GM12874 (cell line): ENCODE measurements around the gene ABCB8.

Experiments used
- TF ChIP-seq, protein P1 (sequence below): IDR thresholded peaks from 2 replicates; pipeline ENCODE4 v1.5.1; 2011; ENCODE audit warnings: low read depth, mild to moderate bottlenecking, control low read depth, low read length, moderate library complexity; ENCODE audit not compliant: insufficient read depth

ABCB8 gene

DNA sequence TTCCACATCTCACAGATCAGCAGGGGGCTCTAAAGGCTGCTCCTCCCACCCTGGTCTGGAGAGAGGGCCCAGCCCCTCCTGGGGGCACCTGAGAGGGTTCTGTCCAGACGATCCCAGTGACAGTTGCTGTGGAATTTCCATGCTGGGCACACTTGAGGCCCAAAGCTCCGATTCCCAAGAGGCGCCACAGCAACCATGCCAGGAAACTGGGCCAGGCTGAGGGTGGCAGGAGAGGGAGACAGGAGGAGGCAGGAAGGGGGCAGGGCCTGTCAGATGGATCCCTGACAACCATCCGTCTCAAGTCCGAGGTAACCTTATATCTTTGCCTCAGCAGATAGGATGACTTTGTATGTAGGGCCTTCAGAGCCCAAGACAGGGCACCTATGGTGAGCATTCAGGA lies 41.7 kb upstream of the ABCB8 start:
- TF ChIP-seq, protein P1, sequence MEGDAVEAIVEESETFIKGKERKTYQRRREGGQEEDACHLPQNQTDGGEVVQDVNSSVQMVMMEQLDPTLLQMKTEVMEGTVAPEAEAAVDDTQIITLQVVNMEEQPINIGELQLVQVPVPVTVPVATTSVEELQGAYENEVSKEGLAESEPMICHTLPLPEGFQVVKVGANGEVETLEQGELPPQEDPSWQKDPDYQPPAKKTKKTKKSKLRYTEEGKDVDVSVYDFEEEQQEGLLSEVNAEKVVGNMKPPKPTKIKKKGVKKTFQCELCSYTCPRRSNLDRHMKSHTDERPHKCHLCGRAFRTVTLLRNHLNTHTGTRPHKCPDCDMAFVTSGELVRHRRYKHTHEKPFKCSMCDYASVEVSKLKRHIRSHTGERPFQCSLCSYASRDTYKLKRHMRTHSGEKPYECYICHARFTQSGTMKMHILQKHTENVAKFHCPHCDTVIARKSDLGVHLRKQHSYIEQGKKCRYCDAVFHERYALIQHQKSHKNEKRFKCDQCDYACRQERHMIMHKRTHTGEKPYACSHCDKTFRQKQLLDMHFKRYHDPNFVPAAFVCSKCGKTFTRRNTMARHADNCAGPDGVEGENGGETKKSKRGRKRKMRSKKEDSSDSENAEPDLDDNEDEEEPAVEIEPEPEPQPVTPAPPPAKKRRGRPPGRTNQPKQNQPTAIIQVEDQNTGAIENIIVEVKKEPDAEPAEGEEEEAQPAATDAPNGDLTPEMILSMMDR: no peak

DNA sequence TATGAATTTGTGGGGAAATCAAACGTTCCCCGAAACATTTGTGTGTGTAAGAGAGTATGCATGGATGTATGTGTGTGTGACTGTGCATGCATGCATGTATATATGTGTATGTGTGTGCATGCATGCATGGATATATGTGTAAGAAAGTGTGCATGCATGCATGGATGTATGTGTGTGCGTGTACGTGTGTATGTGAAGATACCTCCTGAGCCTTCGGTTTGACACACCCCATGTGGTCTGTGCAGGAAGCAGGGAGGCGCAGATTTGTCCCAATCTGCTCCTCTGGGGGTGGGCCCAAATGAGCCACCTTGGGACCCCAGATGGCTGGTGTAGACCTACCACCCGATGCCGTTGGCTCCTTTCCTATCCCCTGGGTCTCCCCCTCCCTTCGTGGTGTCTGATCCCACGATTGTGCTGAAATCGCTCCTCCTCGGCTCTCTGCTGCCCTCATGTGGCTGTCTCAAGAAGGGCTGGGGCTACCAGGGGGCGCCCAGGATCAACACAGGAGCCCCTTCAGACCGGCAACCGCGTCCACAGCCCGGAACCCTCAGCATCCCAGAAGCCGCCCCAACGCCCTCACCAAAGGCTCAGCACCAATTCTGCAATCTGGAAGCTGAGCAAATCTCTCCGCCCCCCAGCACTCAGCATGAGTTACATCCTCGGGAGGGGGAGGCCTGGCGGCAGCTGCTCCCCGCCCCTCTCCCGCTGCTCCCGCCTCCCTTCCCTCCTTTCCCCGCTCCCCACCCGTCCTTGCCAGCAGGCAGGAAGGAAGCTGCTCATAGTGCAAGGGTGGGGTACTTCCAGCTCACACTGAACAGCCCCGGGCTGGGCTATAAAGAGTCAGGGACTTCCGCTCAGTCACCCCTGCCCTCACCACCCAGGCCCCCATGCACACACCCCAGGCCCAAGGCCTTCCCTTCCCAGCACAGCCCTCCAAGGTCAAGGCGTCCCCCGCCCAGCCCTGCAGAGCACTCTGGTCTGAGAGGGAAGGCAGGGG lies 39.7 kb upstream of the ABCB8 start:
- TF ChIP-seq, protein P1: peak; percentile 81

DNA sequence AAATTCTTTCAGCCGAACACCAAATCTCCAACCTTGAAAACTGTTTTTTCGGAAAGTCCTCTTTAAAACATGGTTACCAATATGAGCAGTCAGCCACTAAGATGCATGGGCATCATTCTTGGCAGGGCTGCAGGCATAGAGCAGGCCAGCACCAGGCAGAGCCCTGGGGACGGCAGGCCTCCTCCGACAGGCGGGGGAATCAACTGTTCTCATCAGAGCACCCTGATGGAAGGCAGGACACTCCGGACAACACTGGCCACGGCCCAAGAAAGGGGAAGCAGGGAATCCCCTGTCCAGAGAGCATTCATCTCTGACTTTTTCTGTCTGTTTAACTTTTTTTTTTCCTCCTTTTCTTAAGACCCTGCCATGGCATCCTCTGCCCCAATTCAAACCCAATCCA lies 38.8 kb upstream of the ABCB8 start:
- TF ChIP-seq, protein P1: no peak

DNA sequence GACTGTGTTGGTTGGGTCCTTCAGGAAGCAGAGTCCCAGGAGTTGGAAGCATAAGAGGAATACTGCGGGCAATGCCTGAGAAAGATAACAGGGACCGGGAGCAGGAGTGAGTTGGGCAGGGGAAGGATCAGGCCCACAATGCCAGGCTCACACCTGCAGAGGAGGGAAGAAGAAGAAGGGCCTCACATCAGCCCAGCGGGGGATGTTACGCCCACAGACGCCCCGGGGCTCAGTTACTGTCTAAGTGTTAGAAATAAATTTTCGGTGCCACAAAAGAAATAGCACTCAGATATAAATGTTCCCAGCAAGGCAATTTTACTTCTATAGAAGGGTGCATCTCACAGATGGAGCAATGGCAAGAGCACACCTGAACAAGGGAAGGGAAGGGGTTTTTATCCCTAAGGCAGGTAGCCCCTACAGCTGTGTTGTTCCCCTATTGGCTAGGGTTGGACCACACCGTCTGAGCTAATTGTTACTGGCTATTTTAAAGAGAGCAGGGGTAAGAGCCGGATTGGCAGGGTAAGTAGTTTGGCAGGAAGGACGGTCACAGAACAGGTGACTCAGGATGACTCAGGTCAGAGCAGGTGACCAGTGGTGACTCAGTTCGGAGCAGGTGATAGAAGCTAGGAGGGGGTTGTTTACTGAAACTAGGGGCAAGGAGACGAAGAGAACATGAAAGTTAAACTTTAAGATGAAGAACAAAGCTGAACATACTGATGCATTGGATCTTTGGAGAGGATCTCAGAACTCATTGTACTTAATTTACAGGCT lies 37.6 kb upstream of the ABCB8 start, which contains the start of gene NOS3:
TSS of gene NOS3 (plus strand) at position 602 of the 771 bp plus-strand sequence. CDS start 2,787 bp downstream, outside the sequence.
- TF ChIP-seq, protein P1: no peak

DNA sequence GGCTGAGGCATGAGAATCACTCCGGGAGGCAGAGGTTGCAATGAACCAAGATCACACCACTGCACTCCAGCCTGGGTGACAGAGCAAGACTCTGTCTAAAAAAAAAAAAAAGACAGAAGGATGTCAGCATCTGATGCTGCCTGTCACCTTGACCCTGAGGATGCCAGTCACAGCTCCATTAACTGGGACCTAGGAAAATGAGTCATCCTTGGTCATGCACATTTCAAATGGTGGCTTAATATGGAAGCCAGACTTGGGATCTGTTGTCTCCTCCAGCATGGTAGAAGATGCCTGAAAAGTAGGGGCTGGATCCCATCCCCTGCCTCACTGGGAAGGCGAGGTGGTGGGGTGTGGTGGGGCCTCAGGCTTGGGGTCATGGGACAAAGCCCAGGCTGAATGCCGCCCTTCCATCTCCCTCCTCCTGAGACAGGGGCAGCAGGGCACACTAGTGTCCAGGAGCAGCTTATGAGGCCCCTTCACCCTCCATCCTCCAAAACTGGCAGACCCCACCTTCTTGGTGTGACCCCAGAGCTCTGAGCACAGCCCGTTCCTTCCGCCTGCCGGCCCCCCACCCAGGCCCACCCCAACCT lies 36.1 kb upstream of the ABCB8 start:
- TF ChIP-seq, protein P1: no peak

DNA sequence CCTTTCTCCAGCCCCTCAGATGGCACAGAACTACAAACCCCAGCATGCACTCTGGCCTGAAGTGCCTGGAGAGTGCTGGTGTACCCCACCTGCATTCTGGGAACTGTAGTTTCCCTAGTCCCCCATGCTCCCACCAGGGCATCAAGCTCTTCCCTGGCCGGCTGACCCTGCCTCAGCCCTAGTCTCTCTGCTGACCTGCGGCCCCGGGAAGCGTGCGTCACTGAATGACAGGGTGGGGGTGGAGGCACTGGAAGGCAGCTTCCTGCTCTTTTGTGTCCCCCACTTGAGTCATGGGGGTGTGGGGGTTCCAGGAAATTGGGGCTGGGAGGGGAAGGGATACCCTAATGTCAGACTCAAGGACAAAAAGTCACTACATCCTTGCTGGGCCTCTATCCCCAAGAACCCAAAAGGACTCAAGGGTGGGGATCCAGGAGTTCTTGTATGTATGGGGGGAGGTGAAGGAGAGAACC lies 35.4 kb upstream of the ABCB8 start:
- TF ChIP-seq, protein P1: no peak

DNA sequence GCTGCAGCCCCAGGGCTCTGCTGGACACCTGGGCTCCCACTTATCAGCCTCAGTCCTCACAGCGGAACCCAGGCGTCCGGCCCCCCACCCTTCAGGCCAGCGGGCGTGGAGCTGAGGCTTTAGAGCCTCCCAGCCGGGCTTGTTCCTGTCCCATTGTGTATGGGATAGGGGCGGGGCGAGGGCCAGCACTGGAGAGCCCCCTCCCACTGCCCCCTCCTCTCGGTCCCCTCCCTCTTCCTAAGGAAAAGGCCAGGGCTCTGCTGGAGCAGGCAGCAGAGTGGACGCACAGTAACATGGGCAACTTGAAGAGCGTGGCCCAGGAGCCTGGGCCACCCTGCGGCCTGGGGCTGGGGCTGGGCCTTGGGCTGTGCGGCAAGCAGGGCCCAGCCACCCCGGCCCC lies 34.7 kb upstream of the ABCB8 start:
- TF ChIP-seq, protein P1: no peak
